Measurements from ENCODE around the gene STT3A.

Gene STT3A

GRCh38 chr11:125585487-125585886, 7.2 kb upstream of the STT3A start:
- Histone ChIP-seq H3K4me2 (ENCODE audit: low read depth, low read length, poor library complexity, severe bottlenecking) (no peak overlapping the region), H3K4me3 (ENCODE audit: insufficient read depth, low read length, poor library complexity, severe bottlenecking) (no peak overlapping the region), H3K27ac (ENCODE audit: low read depth, low read length) (no peak overlapping the region)

GRCh38 chr11:125586623-125587022, 6.0 kb upstream of the STT3A start:
- H3K36me3 ChIP-seq (ENCODE audit: low read length): no peaks in the 10 kb centered on the region; the same call in 1 of the 2 replicates
- no peak overlapping the region for H3K4me3 ChIP-seq (ENCODE audit: insufficient read depth, low read length, poor library complexity, severe bottlenecking)
- no peak overlapping the region for H3K27ac ChIP-seq (ENCODE audit: low read depth, low read length)
- no peaks in the 10 kb centered on the region for H3K79me2 ChIP-seq (ENCODE audit: insufficient read depth, low read length)
- H3K9me2 ChIP-seq (replicated peaks; ENCODE audit: insufficient read depth, low read length): no peaks in the 10 kb centered on the region
- no peak overlapping the region for H2AFZ ChIP-seq (ENCODE audit: low read depth, low read length, severe bottlenecking)
- no peaks in the 10 kb centered on the region; the same call in 1 of the 2 replicates for H3F3A ChIP-seq (ENCODE audit: insufficient read depth)
- no peaks in the 10 kb centered on the region for H3K27me3 ChIP-seq (ENCODE audit: low read length)
- H3K4me2 ChIP-seq (ENCODE audit: low read depth, low read length, poor library complexity, severe bottlenecking): no peak overlapping the region
- H3K9me3 ChIP-seq (ENCODE audit: insufficient read depth, low read length): no peaks in the 10 kb centered on the region
- TF ChIP-seq CTCF (IDR thresholded peaks at IDR 0.05; ENCODE audit: insufficient read depth, low read length, poor library complexity, severe bottlenecking) (no peak), EZH2phosphoT487 (conservative IDR thresholded peaks at IDR 0.05; ENCODE audit: low read length) (no peak)
- H3K9ac ChIP-seq (ENCODE audit: low read length): no peak overlapping the region
- no peaks in the 10 kb centered on the region for H4K20me1 ChIP-seq (ENCODE audit: low read depth, low read length)

More at GRCh38 chr11:125585487-125585886, 7.2 kb upstream of the STT3A start:
- H3F3A ChIP-seq (ENCODE audit: insufficient read depth): no peaks in the 10 kb centered on the region; the same call in 1 of the 2 replicates
- no peaks in the 10 kb centered on the region for H3K9me2 ChIP-seq (replicated peaks; ENCODE audit: insufficient read depth, low read length)
- no peak overlapping the region for H2AFZ ChIP-seq (ENCODE audit: low read depth, low read length, severe bottlenecking)
- TF ChIP-seq CTCF (IDR thresholded peaks at IDR 0.05; ENCODE audit: insufficient read depth, low read length, poor library complexity, severe bottlenecking) (no peak), EZH2phosphoT487 (conservative IDR thresholded peaks at IDR 0.05; ENCODE audit: low read length) (no peak)
- no peaks in the 10 kb centered on the region; the same call in 1 of the 2 replicates for H3K36me3 ChIP-seq (ENCODE audit: low read length)
- no peaks in the 10 kb centered on the region for H3K27me3 ChIP-seq (ENCODE audit: low read length)
- H3K79me2 ChIP-seq (ENCODE audit: insufficient read depth, low read length): no peaks in the 10 kb centered on the region
- H3K9me3 ChIP-seq (ENCODE audit: insufficient read depth, low read length): no peaks in the 10 kb centered on the region
- H4K20me1 ChIP-seq (ENCODE audit: low read depth, low read length): no peaks in the 10 kb centered on the region
- H3K9ac ChIP-seq (ENCODE audit: low read length): no peak overlapping the region

GRCh38 chr11:125587480-125587879, 5.2 kb upstream of the STT3A start:
- Histone ChIP-seq H3K79me2 (ENCODE audit: insufficient read depth, low read length) (no peaks in the 10 kb centered on the region), H3K4me2 (ENCODE audit: low read depth, low read length, poor library complexity, severe bottlenecking) (no peak overlapping the region), H3K4me3 (ENCODE audit: insufficient read depth, low read length, poor library complexity, severe bottlenecking) (no peak overlapping the region), H3K9me2 (replicated peaks; ENCODE audit: insufficient read depth, low read length) (no peaks in the 10 kb centered on the region), H3K36me3 (ENCODE audit: low read length) (no peaks in the 10 kb centered on the region; the same call in 1 of the 2 replicates), H3K27ac (ENCODE audit: low read depth, low read length) (no peak overlapping the region), H3K9ac (ENCODE audit: low read length) (no peak overlapping the region), H2AFZ (ENCODE audit: low read depth, low read length, severe bottlenecking) (no peak overlapping the region), H4K20me1 (ENCODE audit: low read depth, low read length) (no peaks in the 10 kb centered on the region), H3K9me3 (ENCODE audit: insufficient read depth, low read length) (no peaks in the 10 kb centered on the region), H3K27me3 (ENCODE audit: low read length) (no peaks in the 10 kb centered on the region), H3F3A (ENCODE audit: insufficient read depth) (no peaks in the 10 kb centered on the region; the same call in 1 of the 2 replicates)
- TF ChIP-seq EZH2phosphoT487 (conservative IDR thresholded peaks at IDR 0.05; ENCODE audit: low read length) (no peak), CTCF (IDR thresholded peaks at IDR 0.05; ENCODE audit: insufficient read depth, low read length, poor library complexity, severe bottlenecking) (no peak)
